HUES6 (cell line): ENCODE data around the gene TTC24.
"Not testable (repeated sequence)": the region's sequence is repeated elsewhere in the genome, so short reads cannot be mapped to it uniquely, and the experiment has no call there.

ENCODE experiments used
- H3K27ac ChIP-seq: 2 replicates; pipeline ENCODE4 v1.7.0; 2013; ENCODE audit warnings: low read depth, mild to moderate bottlenecking, low read length, inconsistent platforms
- H3K27me3 ChIP-seq: 2 replicates; pipeline ENCODE4 v1.6.1; 2013; ENCODE audit warnings: low read length; ENCODE audit not compliant: control insufficient read depth, insufficient read depth
- H3K36me3 ChIP-seq: 2 replicates; pipeline ENCODE4 v1.6.1; 2013; ENCODE audit warnings: low read length; ENCODE audit not compliant: control insufficient read depth, insufficient read depth
- H3K4me1 ChIP-seq: 2 replicates; pipeline ENCODE4 v1.6.1; 2013; ENCODE audit warnings: low read length; ENCODE audit not compliant: control insufficient read depth, insufficient read depth
- H3K4me3 ChIP-seq: 2 replicates; pipeline ENCODE4 v1.5.1; 2013; ENCODE audit warnings: low read depth, low read length
- H3K9ac ChIP-seq: one replicate; pipeline ENCODE4 v1.6.1; 2013; ENCODE audit warnings: mild to moderate bottlenecking, low read length
- H3K9me3 ChIP-seq: 2 replicates; pipeline ENCODE4 v1.6.1; 2013; ENCODE audit warnings: low read depth, low read length; ENCODE audit not compliant: control insufficient read depth, insufficient read depth

The TTC24 gene

DNA sequence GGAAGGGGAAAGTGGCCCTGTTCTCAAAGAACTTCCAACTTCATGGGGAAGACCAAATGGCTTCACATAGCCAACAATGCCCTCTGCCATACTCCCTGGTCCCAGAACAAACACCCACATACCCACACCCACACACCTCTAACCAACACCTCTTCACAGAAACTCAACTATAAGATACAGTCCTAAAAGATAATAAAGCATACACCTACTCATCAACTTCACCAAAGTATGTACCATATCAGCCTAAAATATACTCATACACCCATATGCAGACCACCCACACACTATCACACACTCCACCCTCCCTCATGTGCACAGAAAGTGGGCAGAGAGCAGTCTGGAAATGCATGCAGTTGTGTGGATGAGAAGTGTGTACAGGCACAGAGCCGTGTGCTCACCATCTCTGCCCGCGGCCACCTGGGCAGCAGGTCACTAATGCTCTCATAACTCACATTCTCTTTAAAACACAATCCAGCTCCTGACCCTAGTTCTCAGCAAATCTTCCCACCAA is 34.9 kb upstream of the TTC24 start:
- peaks cover 83% of the 10 kb centered on the region for H3K36me3 ChIP-seq
- no peaks in the 10 kb centered on the region for H3K9me3 ChIP-seq
- H3K27ac ChIP-seq: no peak overlapping the region
- no peaks in the 10 kb centered on the region for H3K27me3 ChIP-seq
- no peak overlapping the region for H3K9ac ChIP-seq
- H3K4me3 ChIP-seq: no peak overlapping the region
- peaks cover 2% of the 10 kb centered on the region; the same call in 1 of the 2 replicates for H3K4me1 ChIP-seq

DNA sequence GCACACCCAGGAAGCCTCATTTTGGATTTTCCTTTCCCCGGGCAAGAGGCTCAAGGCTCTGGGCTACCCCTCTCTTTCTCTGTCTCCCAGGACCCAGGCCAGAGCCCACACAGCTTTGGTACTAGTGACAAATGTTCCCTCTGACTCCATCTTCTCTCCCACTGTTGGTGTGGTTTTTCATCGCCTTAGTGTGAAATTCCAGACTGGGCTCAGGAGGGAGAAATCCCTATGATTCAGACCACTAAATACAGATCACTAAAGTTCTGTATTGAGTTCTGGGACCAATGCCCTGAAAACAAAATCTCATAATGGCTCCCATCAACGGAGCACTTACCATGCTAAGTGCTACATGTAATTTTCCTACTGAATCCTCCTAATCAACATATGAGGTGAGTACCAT is 33.3 kb upstream of the TTC24 start:
- Histone ChIP-seq H3K36me3 (peaks cover 84% of the 10 kb centered on the region), H3K27me3 (no peaks in the 10 kb centered on the region), H3K9me3 (no peaks in the 10 kb centered on the region), H3K4me1 (no peaks in the 10 kb centered on the region), H3K4me3 (no peak overlapping the region), H3K9ac (no peak overlapping the region), H3K27ac (no peak overlapping the region)

DNA sequence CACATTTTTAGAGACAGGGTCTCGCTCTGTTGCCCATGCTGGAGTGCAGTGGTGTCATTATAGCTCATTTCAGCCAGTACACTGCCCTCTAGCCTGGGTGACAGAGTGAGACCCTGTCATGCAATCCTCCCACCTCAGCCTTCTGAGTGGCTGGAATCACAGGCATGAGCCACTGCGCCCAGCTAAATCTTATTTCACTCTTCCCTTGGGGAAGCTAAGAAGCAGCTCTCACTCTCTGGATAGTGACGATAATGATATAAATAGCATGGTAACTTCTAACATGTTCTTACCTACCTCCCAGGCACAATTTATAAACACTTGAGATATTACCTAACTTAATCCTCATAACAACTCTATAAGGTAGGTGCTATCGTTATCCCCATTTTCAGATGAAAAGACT is 32.1 kb upstream of the TTC24 start:
- Histone ChIP-seq H3K36me3 (peaks cover 84% of the 10 kb centered on the region), H3K4me1 (no peaks in the 10 kb centered on the region)

DNA sequence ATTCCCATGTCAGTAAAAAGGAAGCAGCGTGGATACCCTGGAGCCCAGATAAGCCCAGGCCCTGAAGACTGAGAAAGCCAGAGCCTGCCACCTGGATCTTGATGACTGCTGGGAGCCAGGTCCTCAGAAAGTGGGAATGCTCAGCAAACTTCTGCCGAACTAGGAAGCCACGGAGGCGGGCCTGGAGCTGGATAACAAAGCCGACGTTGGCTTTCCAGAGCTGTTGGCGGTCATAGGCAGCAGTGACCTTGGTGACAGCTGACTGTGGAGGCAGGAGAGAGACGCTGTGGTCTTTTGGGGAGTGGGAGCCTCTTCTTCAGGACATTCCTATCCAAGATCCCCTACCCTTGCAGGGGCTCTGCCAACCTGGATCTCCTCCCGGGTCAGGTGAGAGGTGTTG is 31.5 kb upstream of the TTC24 start:
- H3K9me3 ChIP-seq: no peaks in the 10 kb centered on the region
- H3K9ac ChIP-seq: no peak overlapping the region
- H3K36me3 ChIP-seq: peaks cover 83% of the 10 kb centered on the region
- H3K4me3 ChIP-seq: no peak overlapping the region
- no peak overlapping the region for H3K27ac ChIP-seq
- H3K4me1 ChIP-seq: no peaks in the 10 kb centered on the region
- H3K27me3 ChIP-seq: no peaks in the 10 kb centered on the region

More for the DNA sequence above, 32.1 kb upstream of the TTC24 start:
- Histone ChIP-seq H3K4me3 (no peak overlapping the region), H3K27ac (no peak overlapping the region), H3K9ac (no peak overlapping the region), H3K27me3 (no peaks in the 10 kb centered on the region), H3K9me3 (no peaks in the 10 kb centered on the region)

DNA sequence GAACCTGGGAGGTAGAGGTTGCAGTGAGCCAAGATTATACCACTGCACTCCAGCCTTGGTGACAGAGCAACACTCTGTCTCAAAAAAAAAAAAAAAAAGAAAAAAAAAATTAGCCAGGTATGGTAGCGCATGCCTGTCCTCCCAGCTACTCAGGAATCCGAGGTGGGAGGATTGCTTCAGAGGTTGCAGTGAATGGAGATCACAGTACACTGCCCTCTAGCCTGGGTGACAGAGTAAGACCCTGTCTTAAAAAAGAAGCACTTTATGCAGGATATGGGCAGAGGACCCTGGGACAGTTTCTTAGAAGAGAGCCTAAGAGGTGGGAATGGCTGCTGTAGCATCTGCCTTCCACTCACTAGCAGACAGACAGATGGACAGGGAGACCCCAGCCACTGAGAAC is 30.1 kb upstream of the TTC24 start:
- Histone ChIP-seq H3K4me3 (no peak overlapping the region), H3K9me3 (no peaks in the 10 kb centered on the region), H3K4me1 (no peaks in the 10 kb centered on the region), H3K27ac (no peak overlapping the region), H3K27me3 (no peaks in the 10 kb centered on the region), H3K9ac (no peak overlapping the region), H3K36me3 (peaks cover 83% of the 10 kb centered on the region)

DNA sequence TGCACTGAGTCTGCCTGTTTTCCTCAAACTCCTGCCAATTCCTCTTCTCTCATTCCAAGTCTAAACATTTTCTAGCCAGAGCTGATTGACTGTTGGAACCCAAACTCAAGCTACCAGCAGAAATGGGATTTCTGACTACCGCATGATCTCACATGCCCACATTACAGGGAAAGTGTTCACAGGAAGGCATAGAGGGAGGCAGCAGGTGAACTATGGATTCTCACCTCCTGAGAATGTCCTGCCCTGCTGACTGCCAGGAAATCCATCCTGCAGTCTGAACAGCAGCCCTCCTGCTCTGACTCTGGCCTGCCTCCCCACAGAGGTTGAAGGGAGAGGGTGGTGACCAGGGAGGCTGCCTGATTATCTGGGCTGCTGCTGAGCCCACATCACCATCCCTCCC is 29.7 kb upstream of the TTC24 start:
- Histone ChIP-seq H3K27ac (no peak overlapping the region), H3K36me3 (peaks cover 82% of the 10 kb centered on the region), H3K9me3 (no peaks in the 10 kb centered on the region), H3K9ac (no peak overlapping the region), H3K4me3 (no peak overlapping the region), H3K27me3 (no peaks in the 10 kb centered on the region), H3K4me1 (no peaks in the 10 kb centered on the region)

DNA sequence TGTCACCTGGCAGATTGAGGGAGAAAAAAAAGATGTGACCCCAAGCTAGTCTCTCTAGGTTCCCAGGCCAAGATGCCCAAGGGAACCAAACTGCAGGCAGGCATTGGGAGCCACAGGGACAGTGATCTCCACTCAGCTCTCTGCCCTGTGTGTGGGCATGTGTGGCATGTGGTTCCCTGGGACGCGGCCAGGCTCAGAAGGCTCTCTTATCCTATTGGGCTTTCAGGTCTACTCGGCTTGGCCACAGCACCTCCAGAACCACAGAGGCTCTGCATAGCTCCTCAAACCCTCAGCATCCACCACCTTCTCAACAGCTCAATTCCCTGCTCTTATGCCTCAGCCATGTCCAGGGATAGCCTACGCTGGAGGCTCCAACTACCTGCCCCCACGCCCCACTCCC is 29.2 kb upstream of the TTC24 start:
- Histone ChIP-seq H3K9ac (no peak overlapping the region), H3K36me3 (peaks cover 87% of the 10 kb centered on the region), H3K27me3 (no peaks in the 10 kb centered on the region), H3K9me3 (no peaks in the 10 kb centered on the region), H3K4me3 (no peak overlapping the region), H3K27ac (no peak overlapping the region), H3K4me1 (no peaks in the 10 kb centered on the region)

DNA sequence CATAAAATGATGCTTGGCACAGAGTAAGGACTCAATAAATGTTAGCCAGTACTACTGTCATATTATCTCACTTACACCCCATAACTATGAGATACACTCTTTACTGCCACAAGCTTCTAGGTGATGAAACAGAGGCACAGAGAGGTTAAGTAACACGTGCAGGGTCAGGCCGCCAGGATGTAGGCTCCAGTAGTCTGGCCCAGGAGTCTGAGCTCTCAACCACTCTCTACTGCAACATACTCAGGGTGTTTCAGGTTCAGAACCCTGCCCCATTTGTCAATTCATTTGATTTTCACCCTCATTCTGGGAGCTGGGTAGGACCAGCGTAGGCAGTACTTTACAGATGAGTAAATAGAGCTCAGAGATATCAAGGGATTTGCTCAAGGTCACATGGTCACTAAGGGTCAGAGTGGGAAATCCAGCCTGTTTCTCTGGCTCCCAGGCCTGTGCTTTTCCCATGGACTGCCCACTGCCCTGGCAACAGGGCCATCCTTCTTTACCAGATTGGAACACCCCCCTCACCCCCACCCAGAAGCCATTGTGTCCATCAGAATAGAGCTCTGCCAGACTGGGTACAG is 28.4 kb upstream of the TTC24 start:
- Histone ChIP-seq H3K4me3 (no peak overlapping the region), H3K27ac (no peak overlapping the region), H3K9ac (no peak overlapping the region)

DNA sequence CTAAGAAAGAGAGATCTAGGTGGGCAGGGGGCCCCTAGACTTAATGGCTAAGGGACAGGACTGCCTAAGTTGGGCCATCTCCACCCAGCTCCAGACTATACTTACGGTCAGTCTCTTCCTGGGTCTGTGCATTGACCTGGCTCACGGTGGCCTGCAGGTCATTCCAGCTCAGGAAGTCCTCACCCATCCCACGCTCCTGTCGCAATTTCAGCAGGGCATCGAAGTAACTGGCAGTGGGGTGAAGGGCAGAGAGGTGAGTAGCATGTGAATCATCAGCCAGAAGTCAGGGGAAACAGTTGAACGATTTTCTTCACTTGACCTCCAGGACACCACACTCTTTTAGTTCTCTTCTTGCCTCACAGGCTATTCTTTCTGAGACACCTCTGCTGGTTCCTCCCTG is 27.7 kb upstream of the TTC24 start:
- no peaks in the 10 kb centered on the region for H3K4me1 ChIP-seq
- H3K36me3 ChIP-seq: peaks cover 88% of the 10 kb centered on the region

More for the DNA sequence above, 28.4 kb upstream of the TTC24 start:
- no peaks in the 10 kb centered on the region for H3K4me1 ChIP-seq
- H3K9me3 ChIP-seq: no peaks in the 10 kb centered on the region
- H3K27me3 ChIP-seq: no peaks in the 10 kb centered on the region
- H3K36me3 ChIP-seq: peaks cover 89% of the 10 kb centered on the region

DNA sequence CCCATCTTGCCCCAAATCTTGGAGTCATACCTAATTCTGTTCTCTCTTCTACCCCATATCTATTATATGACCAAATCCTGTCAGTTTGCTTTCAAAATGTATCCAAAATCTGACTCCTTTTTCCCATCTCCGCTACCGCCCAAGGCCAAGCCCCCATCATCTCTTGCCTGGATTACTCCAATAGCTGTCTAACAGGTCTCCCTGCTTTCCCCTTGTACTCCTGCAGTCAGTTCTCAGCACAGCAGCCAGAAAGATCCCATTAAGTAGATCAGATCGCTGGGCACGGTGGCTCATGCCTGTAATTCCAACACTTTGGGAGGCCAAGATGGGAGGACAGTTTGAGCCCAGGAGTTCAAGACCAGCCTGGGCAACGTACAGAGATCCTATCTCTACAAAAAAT is 27.0 kb upstream of the TTC24 start:
- Histone ChIP-seq H3K27me3 (no peaks in the 10 kb centered on the region), H3K9ac (no peak overlapping the region), H3K9me3 (no peaks in the 10 kb centered on the region), H3K27ac (no peak overlapping the region), H3K4me3 (no peak overlapping the region), H3K36me3 (peaks cover 81% of the 10 kb centered on the region), H3K4me1 (no peaks in the 10 kb centered on the region)

More for the DNA sequence above, 27.7 kb upstream of the TTC24 start:
- no peak overlapping the region for H3K9ac ChIP-seq
- H3K27ac ChIP-seq: no peak overlapping the region
- H3K27me3 ChIP-seq: no peaks in the 10 kb centered on the region
- no peaks in the 10 kb centered on the region for H3K9me3 ChIP-seq
- H3K4me3 ChIP-seq: no peak overlapping the region

DNA sequence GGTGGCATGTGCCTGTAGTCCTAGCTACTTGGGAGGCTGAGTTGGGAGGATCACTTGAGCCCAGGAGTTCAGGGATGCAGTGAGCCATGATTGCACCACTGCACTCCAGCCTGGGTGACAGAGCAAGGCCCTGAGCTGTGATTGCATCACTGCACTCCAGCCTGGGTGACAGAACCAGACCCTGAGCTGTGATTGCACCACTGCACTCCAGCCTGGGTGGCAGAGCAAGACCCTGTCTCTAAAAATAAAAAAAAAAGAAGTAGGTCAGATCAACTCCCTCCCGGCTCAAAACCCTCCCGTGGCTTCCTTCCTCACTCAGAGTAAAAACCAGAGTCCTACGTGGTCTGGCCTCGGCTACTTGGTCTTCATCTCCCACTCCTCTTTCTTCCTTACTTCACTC is 26.6 kb upstream of the TTC24 start:
- not testable (repeated sequence) for H3K4me1 ChIP-seq, H3K9ac ChIP-seq, H3K9me3 ChIP-seq, H3K4me3 ChIP-seq, H3K27ac ChIP-seq, H3K27me3 ChIP-seq
- peaks cover 77% of the 10 kb centered on the region for H3K36me3 ChIP-seq
